Adrenal gland (tissue), 5 donors: Measurements from ENCODE around the gene WFDC12.

Source experiments
- POLR2A ChIP-seq, 2 donors: fragments of 450-650 bp; IDR thresholded peaks; one replicate each; pipeline ENCODE4 v1.6.1; 2017; ENCODE audit warnings: antibody characterized with exemption in 2 of 2, mild to moderate bottlenecking in 2 of 2, moderate library complexity in 1 of 2
- TF ChIP-seq, protein P1 (sequence below), 6 experiments: fragments of 450-650 bp in 4 of 6; fragments of 200-600 bp in 2 of 6; sonication (generic) in 1 of 6; IDR thresholded peaks; 1 replicate in 5 of 6; 2 replicates in 1 of 6; pipeline versions ENCODE4 v1.5.1 to v1.8.0; 2016 to 2021; ENCODE audit warnings: antibody characterized with exemption in 6 of 6, mild to moderate bottlenecking in 2 of 6, moderate library complexity in 1 of 6
- donor health status: DM: no; HTN: no; CAD: no.

DNA sequence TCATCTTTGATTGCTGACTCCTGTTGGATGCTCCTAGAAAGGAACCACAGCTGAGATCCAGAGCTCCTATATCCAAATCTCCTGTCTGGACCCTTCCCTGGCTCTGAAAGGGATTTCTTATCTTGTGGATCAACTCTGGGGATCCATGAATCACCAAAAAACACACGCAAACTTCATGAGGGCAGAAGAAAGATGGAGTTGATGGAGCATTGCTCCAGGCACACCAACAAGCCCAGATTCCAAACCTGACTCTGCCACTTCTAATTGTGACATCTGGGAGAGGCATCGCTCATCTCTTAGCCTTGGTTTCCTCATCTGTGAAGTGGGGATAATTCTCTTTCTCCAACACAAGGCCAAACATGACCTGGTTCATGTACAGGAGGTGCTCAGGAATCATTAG is 30.1 kb downstream of the WFDC12 start:
- no peak for TF ChIP-seq POLR2A (IDR thresholded peaks at IDR 0.05)
- TF ChIP-seq, protein P1, sequence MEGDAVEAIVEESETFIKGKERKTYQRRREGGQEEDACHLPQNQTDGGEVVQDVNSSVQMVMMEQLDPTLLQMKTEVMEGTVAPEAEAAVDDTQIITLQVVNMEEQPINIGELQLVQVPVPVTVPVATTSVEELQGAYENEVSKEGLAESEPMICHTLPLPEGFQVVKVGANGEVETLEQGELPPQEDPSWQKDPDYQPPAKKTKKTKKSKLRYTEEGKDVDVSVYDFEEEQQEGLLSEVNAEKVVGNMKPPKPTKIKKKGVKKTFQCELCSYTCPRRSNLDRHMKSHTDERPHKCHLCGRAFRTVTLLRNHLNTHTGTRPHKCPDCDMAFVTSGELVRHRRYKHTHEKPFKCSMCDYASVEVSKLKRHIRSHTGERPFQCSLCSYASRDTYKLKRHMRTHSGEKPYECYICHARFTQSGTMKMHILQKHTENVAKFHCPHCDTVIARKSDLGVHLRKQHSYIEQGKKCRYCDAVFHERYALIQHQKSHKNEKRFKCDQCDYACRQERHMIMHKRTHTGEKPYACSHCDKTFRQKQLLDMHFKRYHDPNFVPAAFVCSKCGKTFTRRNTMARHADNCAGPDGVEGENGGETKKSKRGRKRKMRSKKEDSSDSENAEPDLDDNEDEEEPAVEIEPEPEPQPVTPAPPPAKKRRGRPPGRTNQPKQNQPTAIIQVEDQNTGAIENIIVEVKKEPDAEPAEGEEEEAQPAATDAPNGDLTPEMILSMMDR (IDR thresholded peaks at IDR 0.05): no peak
